NCI-H2171 treated with DMSO at 0.1 percent for 48 hours (cell line): ENCODE data around the gene SIRT1.
"Not testable (repeated sequence)": the region's sequence is repeated elsewhere in the genome, so short reads cannot be mapped to it uniquely, and the experiment has no call there.

Experiments
- DNase-seq: peaks from one replicate; lab custom pipeline; 2025; lab: John Stamatoyannopoulos, UW

Gene SIRT1

GRCh38 chr10:67877421-67877820, 7.0 kb upstream of the SIRT1 start:
- DNase-seq, result not testable (repeated sequence)

- no peak for DNase-seq
These were observed 6.3 kb upstream of the SIRT1 start for GRCh38 chr10:67878133-67878532.

- peak; percentile 62 for DNase-seq
These were observed 645 bp upstream of the SIRT1 start for GRCh38 chr10:67883710-67884312.

DNA sequence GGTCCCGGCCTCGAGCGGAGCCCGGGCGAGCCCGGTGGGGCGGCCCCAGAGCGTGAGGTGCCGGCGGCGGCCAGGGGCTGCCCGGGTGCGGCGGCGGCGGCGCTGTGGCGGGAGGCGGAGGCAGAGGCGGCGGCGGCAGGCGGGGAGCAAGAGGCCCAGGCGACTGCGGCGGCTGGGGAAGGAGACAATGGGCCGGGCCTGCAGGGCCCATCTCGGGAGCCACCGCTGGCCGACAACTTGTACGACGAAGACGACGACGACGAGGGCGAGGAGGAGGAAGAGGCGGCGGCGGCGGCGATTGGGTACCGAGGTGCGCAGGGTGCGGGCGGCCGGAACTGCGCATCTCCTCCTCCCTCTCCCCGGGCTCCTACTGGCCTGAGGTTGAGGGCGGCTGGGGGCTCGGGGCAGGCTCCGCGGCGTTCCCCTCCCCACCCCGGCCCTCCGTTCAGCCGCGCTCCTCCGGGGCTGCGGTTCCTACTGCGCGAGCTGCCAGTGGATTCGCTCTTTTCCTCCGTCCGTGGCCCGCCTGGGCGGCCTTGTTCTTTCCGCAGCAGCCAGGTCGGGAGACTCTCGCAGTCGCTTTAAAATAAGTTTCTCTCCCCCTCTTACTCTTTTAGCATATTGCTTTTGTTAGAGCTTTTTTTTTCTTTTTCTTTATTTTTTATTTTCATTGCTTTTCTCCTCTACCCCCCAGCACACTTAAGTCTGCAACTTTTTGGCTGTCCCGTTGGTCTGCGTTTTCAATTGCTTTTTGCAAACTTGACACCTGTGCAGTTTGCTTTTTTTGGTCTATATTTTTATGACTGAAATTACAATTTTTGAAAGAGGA, 600 bp downstream of the SIRT1 start:
- peak; percentile 55 for DNase-seq

DNA sequence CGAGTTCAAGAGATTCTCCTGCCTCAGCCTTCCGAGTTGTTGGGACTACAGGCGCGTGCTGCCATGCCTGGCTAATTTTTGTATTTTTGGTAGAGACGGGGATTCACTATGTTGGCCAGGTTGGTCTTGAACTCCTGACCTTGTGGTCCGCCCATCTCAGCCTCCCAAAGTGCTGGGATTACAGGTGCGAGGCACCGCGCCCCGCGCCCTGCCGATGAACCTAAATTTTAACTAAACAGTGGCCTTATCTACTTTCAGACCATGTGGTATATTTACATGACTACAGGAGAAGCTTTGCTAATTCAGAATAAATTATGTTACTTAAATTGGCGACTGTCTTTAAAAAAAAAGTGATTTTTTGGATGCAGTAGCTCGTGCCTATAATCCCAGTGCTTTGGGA, 9.2 kb downstream of the SIRT1 start:
- no peak for DNase-seq

GRCh38 chr10:67903581-67903980, 19.1 kb downstream of the SIRT1 start:
- DNase-seq, result no peak

GRCh38 chr10:67912331-67912946, 28.0 kb downstream of the SIRT1 start:
- DNase-seq, result no peak

GRCh38 chr10:67914777-67915340, 30.4 kb downstream of the SIRT1 start:
- no peak for DNase-seq

DNA sequence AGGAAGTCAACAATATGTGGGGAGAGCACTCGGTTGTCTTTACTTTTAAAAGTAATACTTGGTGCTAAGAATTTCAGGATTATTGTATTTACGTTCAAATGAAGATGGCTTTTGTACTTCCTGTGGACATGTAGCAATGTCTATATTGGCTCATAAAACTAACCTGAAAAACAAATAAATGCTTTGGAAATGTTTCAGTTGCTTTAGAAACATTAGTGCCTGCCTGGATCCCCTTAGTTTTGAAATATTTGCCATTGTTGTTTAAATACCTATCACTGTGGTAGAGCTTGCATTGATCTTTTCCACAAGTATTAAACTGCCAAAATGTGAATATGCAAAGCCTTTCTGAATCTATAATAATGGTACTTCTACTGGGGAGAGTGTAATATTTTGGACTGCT, 32.7 kb downstream of the SIRT1 start:
- DNase-seq, result no peak

- no peak for DNase-seq
These were observed 33.2 kb downstream of the SIRT1 start for GRCh38 chr10:67917679-67918078.

- DNase-seq, result no peak
These were observed 36.6 kb downstream of the SIRT1 start for GRCh38 chr10:67921065-67921464.

GRCh38 chr10:67923551-67923950, 39.1 kb downstream of the SIRT1 start:
- no peak for DNase-seq

- no peak for DNase-seq
These were observed 39.7 kb downstream of the SIRT1 start for GRCh38 chr10:67924136-67924535.

- no peak for DNase-seq
These were observed 41.1 kb downstream of the SIRT1 start for GRCh38 chr10:67925449-67926005.

DNA sequence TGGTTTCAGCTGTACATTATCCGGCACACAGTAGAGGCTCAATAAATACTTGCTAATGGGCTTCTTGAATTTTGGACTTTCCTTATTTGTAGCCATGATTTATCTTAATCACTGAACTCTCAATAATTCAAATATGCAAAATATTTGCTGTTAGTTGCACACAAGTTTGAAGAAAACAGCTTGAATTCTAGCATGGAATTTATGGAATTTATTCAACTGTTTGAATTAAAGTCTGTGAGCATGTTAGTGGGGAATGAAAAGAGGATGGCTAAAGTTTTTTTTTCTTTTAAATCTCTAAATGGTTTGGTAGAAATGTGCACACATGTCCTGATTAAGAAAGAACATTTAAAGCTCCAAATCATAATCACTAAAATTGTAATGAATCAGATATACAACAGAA, 42.5 kb downstream of the SIRT1 start:
- no peak for DNase-seq

- no peak for DNase-seq
These were observed 48.7 kb downstream of the SIRT1 start for GRCh38 chr10:67933199-67933598.

DNA sequence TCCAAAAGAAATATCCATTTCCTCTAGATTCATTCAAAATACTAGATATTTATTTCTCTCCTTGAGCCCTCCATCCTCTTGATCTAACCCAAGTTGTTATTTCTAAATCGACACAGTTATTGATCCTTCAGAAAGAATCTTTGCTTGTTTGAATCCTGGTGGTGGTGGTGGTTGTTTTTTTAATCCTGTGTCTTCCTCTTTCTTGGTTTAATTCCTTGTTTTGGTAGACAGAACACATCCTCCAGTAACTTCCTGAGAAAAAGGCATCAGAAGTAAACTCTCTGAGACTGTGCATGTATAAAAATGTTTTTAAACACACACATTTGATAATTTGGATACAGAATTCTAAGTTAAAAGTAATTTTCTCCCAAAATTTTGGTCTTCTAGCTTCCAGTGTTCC, 49.9 kb downstream of the SIRT1 start:
- DNase-seq, result no peak

- DNase-seq, result no peak
These were observed 50.8 kb downstream of the SIRT1 start for GRCh38 chr10:67935223-67935622.

GRCh38 chr10:67936416-67936815, 52.0 kb downstream of the SIRT1 start:
- no peak for DNase-seq

- DNase-seq, result no peak
These were observed 59.5 kb downstream of the SIRT1 start for GRCh38 chr10:67943917-67944316.

GRCh38 chr10:67955614-67956013, 71.2 kb downstream of the SIRT1 start:
- no peak for DNase-seq

GRCh38 chr10:67959839-67960476, 75.5 kb downstream of the SIRT1 start:
- DNase-seq, result no peak
